H7 (cell line): Measurements from ENCODE around the gene EXOC3. TPM values are rescaled to one million over a fixed set of nuclear protein-coding genes. Genes with fewer than 3 reads are reported as not detected.

ENCODE experiments used
- DNase-seq: peaks from one replicate; pipeline ENCODE4 v3.0.0; 2012
- H3K27me3 ChIP-seq: 2 replicates; pipeline ENCODE4 v1.6.0; 2011; ENCODE audit warnings: mild to moderate bottlenecking, low read length; ENCODE audit not compliant: control insufficient read depth, insufficient read depth
- H3K36me3 ChIP-seq: replicated peaks from 2 replicates; pipeline ENCODE4 v1.5.1; 2011; ENCODE audit warnings: low read length; ENCODE audit not compliant: control insufficient read depth, insufficient read depth
- H3K4me3 ChIP-seq: 2 replicates; pipeline ENCODE4 v1.5.1; 2011; ENCODE audit warnings: low read depth, mild to moderate bottlenecking, control low read depth, low read length, moderate library complexity; ENCODE audit not compliant: insufficient read depth
- total RNA-seq: library from RNA; depleted of rRNA; stranded (reverse); fragments of >200 nt; shearing (Covaris generic); gene quantifications from 2 replicates; pipeline ENCODE4 v1.2.3, GENCODE V29; 2014

Gene EXOC3
- total RNA-seq, 1 experiment from 2014 or later, result 24.1 TPM

DNA sequence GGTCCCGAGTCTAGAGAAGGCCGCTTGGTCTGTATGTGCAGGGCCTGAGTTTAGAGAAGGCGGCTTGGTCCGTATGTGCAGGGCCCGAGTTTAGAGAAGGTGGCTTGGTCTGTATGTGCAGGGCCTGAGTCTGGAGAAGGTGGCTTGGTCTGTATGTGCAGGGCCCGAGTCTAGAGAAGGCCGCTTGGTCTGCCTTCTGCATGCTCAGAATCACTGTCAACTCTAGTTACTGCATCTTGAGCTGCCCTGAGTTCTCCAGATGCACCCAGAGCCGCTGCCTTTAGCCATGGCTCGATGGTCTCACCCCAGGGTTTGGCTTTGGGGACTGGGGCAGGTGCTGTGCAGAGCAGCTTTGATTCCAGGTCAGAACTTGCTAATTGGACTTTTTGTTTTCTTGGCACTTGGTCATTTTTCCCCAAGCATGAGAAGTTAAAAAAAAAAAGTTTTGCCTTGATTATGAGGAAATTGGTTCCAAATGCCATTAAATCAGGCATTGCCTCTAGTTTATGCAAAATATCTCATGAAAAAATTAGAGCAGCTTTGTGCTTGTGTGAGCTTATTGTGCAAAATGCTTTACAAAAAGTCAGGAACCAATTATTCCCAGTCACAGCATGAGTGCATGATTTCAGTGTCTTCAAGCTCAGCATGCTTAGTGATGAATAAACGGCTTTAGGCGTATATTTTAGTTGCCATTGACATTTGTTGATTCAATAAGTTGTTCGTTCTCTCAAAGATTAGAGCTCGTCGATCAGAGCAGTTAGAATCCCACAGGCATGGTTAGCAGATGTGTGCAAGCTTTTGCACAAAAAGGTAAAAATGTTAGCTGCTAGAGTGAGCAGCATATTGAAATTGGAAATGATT is 25.4 kb upstream of the EXOC3 start:
- Histone ChIP-seq H3K36me3 (no peaks in the 10 kb centered on the region), H3K4me3 (no peak overlapping the region), H3K27me3 (no peaks in the 10 kb centered on the region; the same call in 1 of the 2 replicates)
- DNase-seq, result no peak

DNA sequence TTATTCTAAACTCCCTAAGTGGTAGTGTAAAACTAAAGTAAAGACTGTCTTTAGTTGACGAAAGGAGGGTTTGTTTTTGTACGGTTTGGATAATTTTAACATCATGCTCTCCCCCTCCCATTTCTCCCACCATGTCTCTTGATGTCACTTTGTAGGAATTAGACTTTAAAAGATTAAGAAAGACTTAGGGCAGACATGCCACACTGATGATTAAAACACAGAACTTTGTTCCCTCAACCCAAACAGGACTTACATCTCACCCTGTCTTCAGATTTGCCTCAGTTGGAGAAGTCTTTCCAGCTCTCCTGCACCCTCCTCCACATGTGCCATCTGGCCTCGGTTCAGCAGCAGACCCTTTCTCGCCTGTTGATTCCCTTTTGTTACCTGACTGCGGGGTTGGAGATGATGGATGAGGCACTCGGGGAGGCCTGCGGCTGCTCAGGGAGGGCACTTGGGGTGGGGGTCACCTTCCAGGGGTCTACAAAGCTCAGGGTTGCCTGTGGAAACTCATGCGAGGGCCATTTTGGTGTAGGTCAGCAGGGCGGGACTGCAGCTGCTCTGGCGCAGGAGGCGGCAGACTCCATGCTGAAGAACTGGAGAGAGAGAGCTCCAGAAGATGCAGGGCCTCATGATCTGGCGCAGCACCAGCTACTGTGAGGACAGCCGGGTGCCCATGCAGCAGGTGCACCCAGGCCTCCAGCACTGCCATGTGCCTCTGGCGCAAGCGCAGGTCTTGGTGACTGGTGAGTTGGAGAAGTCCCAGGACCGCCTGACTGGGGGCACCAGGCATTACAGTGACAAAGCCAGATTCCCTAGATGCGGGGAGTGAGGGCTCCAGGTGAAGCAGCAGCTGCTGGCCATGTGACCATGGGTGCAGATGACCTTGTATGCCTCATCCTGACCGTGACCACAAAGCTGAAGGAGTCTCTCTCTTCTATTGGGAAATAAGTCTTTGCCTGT is 24.5 kb upstream of the EXOC3 start:
- no peak overlapping the region for H3K4me3 ChIP-seq
- no peaks in the 10 kb centered on the region; the same call in 1 of the 2 replicates for H3K27me3 ChIP-seq
- peak; percentile 33 for DNase-seq
- no peaks in the 10 kb centered on the region for H3K36me3 ChIP-seq

DNA sequence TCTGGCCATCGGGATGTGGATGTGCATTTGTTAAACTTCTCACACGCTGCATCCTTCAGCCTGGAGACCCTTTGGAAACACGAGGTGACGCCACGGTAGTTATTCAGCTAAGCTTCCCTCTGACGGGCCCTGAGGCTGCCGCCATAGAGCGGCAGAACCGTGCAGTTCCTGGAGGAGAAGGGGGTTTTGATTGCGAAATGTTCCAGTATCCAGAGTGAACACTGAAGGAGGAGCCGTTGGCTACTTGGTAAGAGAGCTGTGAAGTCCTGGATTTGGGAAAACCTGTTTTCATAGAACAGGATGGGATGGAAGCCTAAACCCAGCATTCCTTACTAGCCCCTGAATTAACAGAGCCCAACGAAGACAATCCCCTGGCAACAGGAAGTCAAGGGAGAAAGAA is 23.0 kb upstream of the EXOC3 start:
- Histone ChIP-seq H3K36me3 (no peaks in the 10 kb centered on the region), H3K27me3 (no peaks in the 10 kb centered on the region; the same call in 1 of the 2 replicates), H3K4me3 (no peak overlapping the region)
- DNase-seq, result peak; percentile 38

DNA sequence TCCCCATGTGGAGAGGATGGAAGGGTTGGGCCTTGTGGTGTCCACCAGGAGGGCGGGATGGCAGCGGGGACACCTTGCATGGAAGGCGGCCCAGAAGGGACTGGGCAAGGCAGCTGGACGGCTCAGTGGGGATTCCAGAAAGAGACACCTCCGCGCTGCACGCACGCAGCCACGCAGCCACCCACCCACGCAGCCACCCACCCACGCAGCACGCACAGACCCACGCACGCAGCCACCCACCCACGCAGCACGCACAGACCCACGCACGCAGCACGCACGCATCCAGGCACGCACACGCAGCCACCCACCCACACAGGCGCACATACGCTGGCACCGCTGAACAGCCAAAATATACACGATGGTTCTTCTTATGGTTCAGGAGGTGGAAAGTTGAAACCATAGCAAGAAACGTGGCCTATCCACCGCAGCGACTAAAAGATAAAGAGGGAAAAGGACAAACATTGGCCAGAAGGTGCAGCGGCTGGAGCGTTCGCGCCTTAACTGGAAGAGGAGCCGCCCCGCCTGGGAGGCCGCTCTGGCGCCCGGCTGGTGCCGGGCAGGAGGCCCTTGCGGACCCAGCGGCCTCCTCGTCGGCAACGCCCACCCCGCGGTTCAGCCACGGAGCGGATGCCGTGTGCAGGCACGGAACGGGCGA is 22.2 kb upstream of the EXOC3 start:
- Histone ChIP-seq H3K4me3 (no peak overlapping the region), H3K36me3 (no peaks in the 10 kb centered on the region), H3K27me3 (no peaks in the 10 kb centered on the region; the same call in 1 of the 2 replicates)
- peak; percentile 64 for DNase-seq

DNA sequence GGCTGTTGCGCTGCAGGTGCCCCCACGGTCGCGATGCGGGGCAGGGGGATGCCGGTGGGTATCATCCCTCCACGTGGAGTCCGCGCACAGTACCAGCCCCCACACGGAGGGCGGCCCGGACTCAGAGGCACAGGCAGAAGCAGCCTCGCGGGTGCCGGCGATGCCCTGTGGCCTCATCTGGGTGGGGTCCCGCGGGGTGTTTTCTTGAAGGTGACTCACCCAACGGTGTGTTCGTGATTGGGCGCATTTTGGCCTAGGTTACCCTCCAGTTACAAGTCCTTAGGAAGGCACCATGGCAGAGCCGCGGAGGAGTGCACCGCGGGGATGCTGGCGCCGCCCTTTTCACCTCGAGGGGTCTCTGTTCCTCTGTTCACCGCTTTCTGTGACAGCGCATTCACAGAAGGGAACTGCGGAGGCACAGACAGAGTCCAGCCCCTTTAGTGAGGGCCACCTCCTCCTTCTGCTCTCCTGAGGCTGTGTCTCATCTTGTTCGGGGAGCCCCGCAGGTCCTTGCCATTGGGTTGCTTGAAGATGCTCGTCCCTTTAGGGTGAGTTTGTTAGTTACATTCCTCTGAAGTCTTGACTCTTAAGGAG is 21.6 kb upstream of the EXOC3 start:
- H3K27me3 ChIP-seq, result no peaks in the 10 kb centered on the region; the same call in 1 of the 2 replicates
- H3K36me3 ChIP-seq, result no peaks in the 10 kb centered on the region
- peak; percentile 54 for DNase-seq
- H3K4me3 ChIP-seq, result no peak overlapping the region

DNA sequence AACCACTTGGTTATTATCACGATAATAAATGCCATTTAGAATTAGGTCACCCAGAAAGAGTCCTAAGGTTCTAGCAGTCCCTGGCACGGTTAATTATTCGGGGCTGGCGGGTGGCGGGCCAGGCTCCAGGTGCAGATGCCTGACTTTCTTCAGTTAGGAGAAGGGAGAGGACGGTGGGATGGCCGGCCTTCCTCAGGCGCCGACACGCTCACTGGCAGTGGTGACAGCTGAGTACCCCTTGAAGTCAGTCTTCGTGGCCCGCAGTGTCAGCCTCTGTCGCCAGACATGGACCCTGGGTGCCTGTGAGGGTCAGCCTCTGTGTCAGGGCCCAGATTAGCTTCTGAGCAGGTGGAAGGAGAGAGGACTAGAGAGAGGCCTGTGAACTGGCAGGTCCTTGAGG is 21.1 kb upstream of the EXOC3 start:
- peak; percentile 46 for DNase-seq
- H3K4me3 ChIP-seq, result no peak overlapping the region
- H3K27me3 ChIP-seq, result no peaks in the 10 kb centered on the region
- no peaks in the 10 kb centered on the region for H3K36me3 ChIP-seq

DNA sequence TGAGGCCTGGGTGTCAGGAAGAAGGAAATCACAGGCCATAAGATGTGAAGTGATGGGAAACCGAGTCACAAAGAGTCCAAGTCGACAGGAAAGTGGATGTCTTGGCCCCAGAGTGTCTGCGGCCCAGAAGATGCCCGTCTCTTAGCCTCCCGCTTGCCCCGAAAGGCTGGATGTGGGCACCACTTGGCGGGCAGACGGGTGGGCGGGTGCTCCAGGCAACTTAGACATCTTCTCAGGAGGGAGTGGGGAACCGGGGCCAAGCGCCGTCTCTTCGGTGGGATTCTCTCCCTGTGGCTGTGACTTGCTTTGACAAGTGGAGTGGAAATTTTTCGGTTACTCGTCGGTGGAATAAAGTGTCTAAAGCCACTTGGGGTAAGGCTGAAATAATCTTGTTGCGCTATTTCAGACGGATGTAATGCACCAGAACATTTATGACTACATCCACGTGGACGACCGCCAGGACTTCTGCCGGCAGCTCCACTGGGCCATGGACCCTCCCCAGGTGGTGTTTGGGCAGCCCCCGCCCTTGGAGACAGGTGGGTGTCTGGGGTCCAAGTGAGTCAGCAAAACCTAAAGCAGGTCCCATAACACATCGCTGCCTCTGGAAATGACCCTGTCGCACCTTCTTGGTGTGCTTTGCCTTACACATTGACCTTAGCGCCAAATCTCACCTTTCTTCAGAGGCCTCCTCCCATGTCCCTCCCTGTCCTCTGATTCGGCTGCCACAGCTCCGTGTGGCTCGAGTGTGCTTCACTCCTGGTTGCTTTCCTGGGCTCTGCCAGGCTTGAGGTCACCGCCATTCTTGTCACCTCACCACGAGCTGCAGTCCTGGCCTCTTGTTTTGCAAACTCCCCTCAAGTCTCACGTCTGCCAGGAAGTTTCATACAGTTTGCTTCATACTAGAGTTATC is 20.4 kb upstream of the EXOC3 start:
- Histone ChIP-seq H3K36me3 (no peaks in the 10 kb centered on the region), H3K27me3 (no peaks in the 10 kb centered on the region), H3K4me3 (no peak overlapping the region)
- peak; percentile 32 for DNase-seq

DNA sequence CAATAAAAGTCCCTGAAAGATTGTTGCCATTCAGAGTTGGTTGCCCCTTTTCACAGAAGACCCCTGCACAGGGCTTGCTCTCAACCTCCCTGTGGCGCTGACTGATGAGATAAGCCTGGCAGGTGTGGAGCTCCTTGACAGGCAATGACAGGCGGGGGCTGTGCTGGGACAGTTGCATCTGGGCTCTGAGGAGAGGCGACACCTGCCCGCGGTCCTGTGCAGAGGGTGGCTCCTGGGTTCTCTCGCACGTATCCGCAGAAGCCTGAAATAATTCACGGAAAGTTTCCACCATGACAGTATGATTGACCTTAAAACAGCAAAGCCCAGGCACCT is 19.8 kb upstream of the EXOC3 start:
- no peak for DNase-seq
- no peaks in the 10 kb centered on the region for H3K27me3 ChIP-seq
- no peak overlapping the region for H3K4me3 ChIP-seq
- H3K36me3 ChIP-seq, result no peaks in the 10 kb centered on the region

DNA sequence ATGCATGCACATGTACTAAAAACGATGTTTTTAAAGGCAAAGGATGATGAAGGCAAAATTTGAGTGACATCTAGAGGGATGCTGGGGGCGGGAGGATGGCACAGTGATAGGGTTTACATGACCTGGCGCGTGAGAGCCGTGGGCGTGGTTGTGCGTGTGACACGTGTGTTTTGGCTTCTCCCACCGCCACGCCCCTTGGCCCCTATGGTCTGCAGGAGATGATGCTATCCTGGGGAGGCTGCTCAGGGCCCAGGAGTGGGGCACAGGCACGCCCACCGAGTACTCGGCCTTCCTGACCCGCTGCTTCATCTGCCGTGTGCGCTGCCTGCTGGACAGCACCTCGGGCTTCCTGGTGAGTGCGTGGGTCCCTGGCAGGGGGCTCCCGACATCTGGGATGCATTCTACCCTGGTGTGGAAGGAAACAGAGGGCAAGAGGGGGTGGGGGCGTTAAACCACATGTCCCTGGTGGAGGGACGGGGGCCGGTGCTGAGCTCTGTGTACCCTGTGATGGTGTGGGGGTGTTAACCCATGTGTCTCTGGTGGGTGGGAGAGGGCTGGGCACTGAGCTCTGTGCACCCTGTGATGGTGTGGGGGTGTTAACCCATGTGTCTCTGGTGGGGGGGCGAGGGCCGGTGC is 19.2 kb upstream of the EXOC3 start:
- no peaks in the 10 kb centered on the region for H3K27me3 ChIP-seq
- H3K4me3 ChIP-seq, result no peak overlapping the region
- DNase-seq, result no peak
- no peaks in the 10 kb centered on the region for H3K36me3 ChIP-seq

DNA sequence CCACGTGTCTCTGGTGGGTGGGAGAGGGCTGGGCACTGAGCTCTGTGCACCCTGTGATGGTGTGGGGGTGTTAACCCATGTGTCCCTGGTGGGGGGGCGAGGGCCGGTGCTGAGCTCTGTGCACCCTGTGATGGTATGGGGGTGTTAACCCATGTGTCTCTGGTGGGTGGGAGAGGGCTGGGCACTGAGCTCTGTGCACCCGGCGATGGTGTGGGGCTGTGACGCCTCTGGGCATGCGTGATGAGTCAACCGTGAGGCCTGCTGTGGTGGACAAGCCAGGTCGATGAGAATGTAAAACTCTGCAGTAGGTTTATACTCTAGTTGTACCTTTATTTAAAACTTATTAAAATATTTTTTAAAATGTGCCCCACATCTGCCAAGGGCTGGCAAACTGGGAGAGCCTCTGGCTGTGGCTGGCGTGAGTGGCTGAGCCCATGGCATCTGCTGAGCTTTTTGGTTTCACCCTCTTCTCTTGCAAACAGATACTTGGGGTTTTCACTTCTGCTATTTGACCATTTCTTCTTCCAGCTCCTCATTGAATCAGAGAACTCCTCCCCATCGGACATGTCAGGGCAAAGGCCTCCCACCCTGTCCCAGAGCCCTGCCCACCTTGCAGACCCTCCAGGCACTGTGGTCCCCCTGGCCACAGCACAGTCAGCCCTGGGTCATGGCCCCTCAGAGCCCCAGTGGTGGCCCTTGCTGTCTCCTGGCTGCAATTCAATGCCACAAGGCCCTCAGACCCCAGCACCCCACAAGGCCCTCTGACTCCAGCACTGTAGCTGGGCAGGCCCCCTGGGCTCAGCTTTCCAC is 18.5 kb upstream of the EXOC3 start:
- peak; percentile 29 for DNase-seq
- no peaks in the 10 kb centered on the region for H3K36me3 ChIP-seq
- no peaks in the 10 kb centered on the region for H3K27me3 ChIP-seq
- no peak overlapping the region for H3K4me3 ChIP-seq

DNA sequence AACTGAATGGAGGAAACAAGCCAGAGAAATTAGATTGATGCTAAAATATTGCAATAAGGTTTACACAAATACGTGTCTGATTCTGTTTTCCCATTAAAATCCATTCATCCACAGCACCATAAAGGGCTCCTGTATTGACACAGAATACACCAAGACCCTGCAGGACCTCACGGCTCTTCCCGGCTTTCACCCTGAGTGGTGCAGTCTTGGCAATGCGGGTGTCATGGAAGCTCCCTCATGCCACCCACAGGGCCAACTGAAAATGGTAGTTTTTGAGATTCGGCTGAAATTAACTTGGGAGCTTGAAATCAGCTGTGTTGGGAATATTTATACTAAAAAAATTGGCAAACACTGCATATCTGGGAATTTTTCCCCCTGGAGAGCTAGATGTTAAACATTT is 17.3 kb upstream of the EXOC3 start:
- H3K4me3 ChIP-seq, result no peak overlapping the region
- DNase-seq, result peak; percentile 52
- H3K27me3 ChIP-seq, result no peaks in the 10 kb centered on the region
- H3K36me3 ChIP-seq, result no peaks in the 10 kb centered on the region

DNA sequence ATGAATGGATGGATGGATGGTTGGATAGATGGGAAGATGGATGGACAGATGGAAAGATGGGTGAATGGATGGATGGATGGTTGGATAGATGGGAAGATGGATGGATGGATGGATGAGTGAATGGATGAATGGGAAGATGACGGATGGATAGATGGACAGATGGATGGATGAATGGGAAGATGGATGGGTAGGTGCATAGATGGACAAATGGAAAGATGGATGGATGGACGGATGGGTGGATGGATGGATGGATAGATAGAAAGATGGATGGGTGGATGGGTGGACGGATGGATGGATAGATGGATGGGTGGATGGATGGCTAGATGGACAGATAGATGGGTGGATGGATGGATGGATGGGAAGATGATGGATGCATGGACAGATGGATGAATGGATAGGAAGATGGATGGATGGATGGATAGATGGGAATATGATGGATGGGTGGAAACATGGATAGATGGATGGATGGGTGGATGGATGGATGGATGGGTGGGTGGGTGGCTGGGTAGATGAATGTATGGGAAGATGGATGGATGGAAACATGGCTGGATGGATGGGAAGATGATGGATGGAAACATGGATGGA is 16.5 kb upstream of the EXOC3 start:
- H3K4me3 ChIP-seq, result no peak overlapping the region
- no peaks in the 10 kb centered on the region for H3K27me3 ChIP-seq
- H3K36me3 ChIP-seq, result no peaks in the 10 kb centered on the region
- DNase-seq, result no peak
